Suprapubic skin (tissue), 4 donors: ENCODE data around the gene LRRC42. TPM values are rescaled to one million over a fixed set of nuclear protein-coding genes. Genes with fewer than 3 reads are reported as not detected.

Experiments
- DNase-seq, 2 donors: peaks; one replicate each; pipeline ENCODE4 v3.0.0-alpha.2; 2019; ENCODE audit warnings: low spot score in 2 of 2
- H3K27ac ChIP-seq: fragments of 200-600 bp; sonication (generic); one replicate; pipeline ENCODE4 v1.5.1; 2019
- H3K27me3 ChIP-seq: fragments of 200-600 bp; sonication (generic); one replicate; pipeline ENCODE4 v1.5.1; 2019
- H3K36me3 ChIP-seq: fragments of 200-600 bp; sonication (generic); one replicate; pipeline ENCODE4 v1.5.1; 2019
- H3K4me1 ChIP-seq: fragments of 200-600 bp; sonication (generic); one replicate; pipeline ENCODE4 v1.5.1; 2019
- H3K4me3 ChIP-seq: fragments of 200-600 bp; sonication (generic); one replicate; pipeline ENCODE4 v1.5.1; 2019; ENCODE audit warnings: mild to moderate bottlenecking
- H3K9me3 ChIP-seq: fragments of 200-600 bp; sonication (generic); one replicate; pipeline ENCODE4 v1.5.1; 2019
- EP300 ChIP-seq: sonication (generic); formaldehyde crosslinking; IDR thresholded peaks from one replicate; pipeline ENCODE4 v1.6.1; 2017; ENCODE audit warnings: antibody characterized with exemption
- POLR2A ChIP-seq, 2 donors: fragments of 450-650 bp; IDR thresholded peaks; one replicate each; pipeline ENCODE4 v1.6.1; 2017; ENCODE audit warnings: antibody characterized with exemption in 2 of 2, mild to moderate bottlenecking in 2 of 2, moderate library complexity in 2 of 2
- POLR2AphosphoS5 ChIP-seq, 3 donors: sonication (generic); formaldehyde crosslinking; IDR thresholded peaks; one replicate each; pipeline ENCODE4 v1.6.1; 2017; ENCODE audit warnings: antibody characterized with exemption in 3 of 3
- WGBS: methylation state at CpG from one replicate; pipeline ENCODE4 v1.1.5; 2018; 5-methylcytosine and 5-hydroxymethylcytosine counted together
- total RNA-seq, 4 donors: library from RNA; depleted of rRNA; stranded (reverse); fragments of >200 nt; gene quantifications; one replicate each; pipeline ENCODE4 v1.1.0, GENCODE V29; 2016
- TF ChIP-seq, protein P1 (sequence below), 2 donors: fragments of 200-600 bp in 1 of 2; fragments of 450-650 bp in 1 of 2; sonication (generic) in 1 of 2; IDR thresholded peaks; one replicate each; pipeline ENCODE4 v1.5.1; 2016 to 2019; ENCODE audit warnings: antibody characterized with exemption in 2 of 2, mild to moderate bottlenecking in 1 of 2, moderate library complexity in 1 of 2

Gene LRRC42
- total RNA-seq, 4 donors from 2014 or later, result 22.2 to 31.1 (median 28.3) TPM

DNA sequence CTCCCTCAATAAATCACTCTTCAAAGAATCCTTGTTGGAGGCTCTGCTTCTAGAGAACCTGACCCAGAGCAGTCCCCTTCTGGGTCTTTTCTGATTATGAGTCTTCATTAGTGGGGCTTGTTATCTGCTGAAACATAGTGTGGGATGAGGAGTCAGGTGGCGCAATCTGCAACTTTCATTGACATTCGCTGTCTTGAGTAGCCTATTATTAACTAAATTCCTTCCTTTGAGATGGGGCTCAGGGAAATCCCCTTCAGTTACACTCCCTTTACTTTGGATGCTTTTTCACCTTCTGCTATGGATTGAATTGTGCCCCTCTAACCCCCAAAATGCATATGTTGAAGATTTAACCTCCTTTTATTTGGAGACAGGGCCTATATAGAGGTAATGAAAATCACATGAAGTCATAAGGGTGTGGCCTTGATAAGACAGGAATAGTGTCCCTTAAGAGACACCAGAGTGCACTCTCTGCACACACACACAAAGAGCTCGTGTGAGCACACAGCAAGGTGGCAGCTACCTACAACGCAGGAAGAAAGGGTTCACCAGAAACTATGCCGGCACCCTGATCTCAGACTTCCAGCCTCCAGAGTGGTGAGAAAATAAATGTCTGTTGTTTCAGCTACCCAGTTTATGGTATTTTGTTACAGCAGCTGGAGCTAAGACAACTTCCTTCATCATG, 32.7 kb upstream of the LRRC42 start:
- Histone ChIP-seq H3K4me3 (no peak overlapping the region), H3K9me3 (no peaks in the 10 kb centered on the region), H3K36me3 (peaks cover 22% of the 10 kb centered on the region), H3K27me3 (no peaks in the 10 kb centered on the region), H3K4me1 (no peaks in the 10 kb centered on the region), H3K27ac (no peak overlapping the region)
- WGBS, result 82% methylated on average over 5 of the region's 5 CpGs
- DNase-seq, result no peak
- TF ChIP-seq POLR2AphosphoS5 (IDR thresholded peaks at IDR 0.05) (no peak), POLR2A (IDR thresholded peaks at IDR 0.05) (no peak), EP300 (no peak)
- TF ChIP-seq, protein P1, sequence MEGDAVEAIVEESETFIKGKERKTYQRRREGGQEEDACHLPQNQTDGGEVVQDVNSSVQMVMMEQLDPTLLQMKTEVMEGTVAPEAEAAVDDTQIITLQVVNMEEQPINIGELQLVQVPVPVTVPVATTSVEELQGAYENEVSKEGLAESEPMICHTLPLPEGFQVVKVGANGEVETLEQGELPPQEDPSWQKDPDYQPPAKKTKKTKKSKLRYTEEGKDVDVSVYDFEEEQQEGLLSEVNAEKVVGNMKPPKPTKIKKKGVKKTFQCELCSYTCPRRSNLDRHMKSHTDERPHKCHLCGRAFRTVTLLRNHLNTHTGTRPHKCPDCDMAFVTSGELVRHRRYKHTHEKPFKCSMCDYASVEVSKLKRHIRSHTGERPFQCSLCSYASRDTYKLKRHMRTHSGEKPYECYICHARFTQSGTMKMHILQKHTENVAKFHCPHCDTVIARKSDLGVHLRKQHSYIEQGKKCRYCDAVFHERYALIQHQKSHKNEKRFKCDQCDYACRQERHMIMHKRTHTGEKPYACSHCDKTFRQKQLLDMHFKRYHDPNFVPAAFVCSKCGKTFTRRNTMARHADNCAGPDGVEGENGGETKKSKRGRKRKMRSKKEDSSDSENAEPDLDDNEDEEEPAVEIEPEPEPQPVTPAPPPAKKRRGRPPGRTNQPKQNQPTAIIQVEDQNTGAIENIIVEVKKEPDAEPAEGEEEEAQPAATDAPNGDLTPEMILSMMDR (IDR thresholded peaks at IDR 0.05), result no peak

DNA sequence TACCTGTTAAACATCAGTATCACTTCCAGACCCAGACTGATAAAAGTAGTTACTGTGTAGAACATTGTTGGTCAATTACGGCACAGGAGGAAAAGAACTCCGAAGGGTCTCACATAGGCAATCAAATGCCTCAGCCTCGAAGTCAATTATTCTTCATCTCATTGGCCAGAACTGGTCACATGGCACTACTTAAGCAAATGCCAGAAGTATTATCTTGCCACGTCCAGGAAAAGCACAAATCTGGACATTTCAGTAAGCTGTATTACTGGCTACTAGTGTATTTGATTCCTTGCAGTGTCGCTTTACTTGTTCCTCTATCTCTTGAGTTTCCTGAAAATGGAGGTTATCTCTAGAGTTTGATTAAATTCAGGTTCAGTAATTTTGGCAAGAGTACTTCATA, 27.8 kb upstream of the LRRC42 start:
- TF ChIP-seq POLR2A (IDR thresholded peaks at IDR 0.05), result no peak
- TF ChIP-seq EP300, result no peak
- TF ChIP-seq POLR2AphosphoS5 (IDR thresholded peaks at IDR 0.05), result no peak
- TF ChIP-seq, protein P1 (IDR thresholded peaks at IDR 0.05), result no peak
- DNase-seq, result no peak
- WGBS, result 90% methylated on average over 5 of the region's 5 CpGs
- no peaks in the 10 kb centered on the region for H3K4me1 ChIP-seq
- H3K9me3 ChIP-seq, result no peaks in the 10 kb centered on the region
- H3K27me3 ChIP-seq, result no peaks in the 10 kb centered on the region
- H3K36me3 ChIP-seq, result peaks cover 35% of the 10 kb centered on the region
- no peak overlapping the region for H3K4me3 ChIP-seq
- no peak overlapping the region for H3K27ac ChIP-seq

DNA sequence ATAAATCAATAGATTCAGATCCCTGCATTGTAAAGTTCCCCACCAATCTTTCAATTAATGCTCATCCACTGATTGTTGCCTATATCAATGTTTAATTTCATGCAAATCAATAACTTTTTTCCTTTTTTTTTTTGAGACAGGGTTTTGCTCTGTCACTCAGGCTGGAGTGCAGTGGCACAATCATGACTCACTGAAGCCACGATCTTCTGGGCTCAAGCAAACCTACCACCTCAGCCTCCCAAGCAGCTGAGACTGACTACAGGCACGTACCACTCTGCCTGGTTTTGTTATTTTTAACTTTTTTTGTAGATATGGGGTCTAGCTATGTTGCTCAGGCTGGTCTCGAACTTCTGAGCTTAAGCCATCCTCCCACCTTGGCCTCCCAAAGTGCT, 26.5 kb upstream of the LRRC42 start:
- peaks cover 44% of the 10 kb centered on the region for H3K36me3 ChIP-seq
- no peaks in the 10 kb centered on the region for H3K4me1 ChIP-seq
- TF ChIP-seq EP300 (no peak), POLR2A (IDR thresholded peaks at IDR 0.05) (no peak)
- H3K27me3 ChIP-seq, result no peaks in the 10 kb centered on the region
- WGBS, result 82% methylated on average over 3 of the region's 3 CpGs
- H3K27ac ChIP-seq, result no peak overlapping the region
- no peak for DNase-seq
- H3K9me3 ChIP-seq, result no peaks in the 10 kb centered on the region
- H3K4me3 ChIP-seq, result no peak overlapping the region

DNA sequence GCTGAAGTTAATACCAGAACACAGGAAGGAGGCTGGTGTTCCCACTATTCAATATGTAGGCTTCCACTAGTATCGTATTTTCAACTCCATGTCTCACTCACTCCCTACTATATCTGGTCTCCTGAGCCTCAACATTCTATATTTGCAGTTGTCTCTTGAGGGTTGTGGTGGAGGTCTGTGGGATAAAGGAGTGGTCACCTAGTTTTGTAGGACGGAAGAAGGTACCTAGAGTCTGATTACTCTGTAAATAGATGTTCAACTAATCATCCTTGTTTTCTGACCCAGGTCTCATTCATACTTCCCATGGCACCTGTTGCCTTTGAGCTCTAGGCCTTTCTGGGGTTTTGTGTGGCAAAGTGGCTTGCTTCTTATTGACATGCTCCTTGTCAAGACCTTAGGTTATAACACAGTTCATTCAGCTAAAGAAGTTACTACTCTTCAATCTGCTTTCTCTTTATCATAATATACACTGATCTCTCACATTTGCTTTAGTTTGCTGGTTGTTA, 18.7 kb upstream of the LRRC42 start:
- Histone ChIP-seq H3K36me3 (peaks cover 39% of the 10 kb centered on the region), H3K9me3 (no peaks in the 10 kb centered on the region), H3K27me3 (no peaks in the 10 kb centered on the region), H3K4me3 (no peak overlapping the region), H3K4me1 (no peaks in the 10 kb centered on the region), H3K27ac (no peak overlapping the region)
- TF ChIP-seq POLR2AphosphoS5 (IDR thresholded peaks at IDR 0.05), result no peak
- no peak for TF ChIP-seq EP300
- TF ChIP-seq POLR2A (IDR thresholded peaks at IDR 0.05), result no peak
- TF ChIP-seq, protein P1 (IDR thresholded peaks at IDR 0.05), result no peak
- 97% methylated on average over 2 of the region's 2 CpGs for WGBS
- DNase-seq, result no peak

- DNase-seq, result no peak
- no peaks in the 10 kb centered on the region for H3K27me3 ChIP-seq
- 80% methylated on average over 2 of the region's 2 CpGs for WGBS
Measured at GRCh38 chr1:53929246-53929960, 16.7 kb upstream of the LRRC42 start.

More at GRCh38 chr1:53929246-53929960, 16.7 kb upstream of the LRRC42 start:
- no peaks in the 10 kb centered on the region for H3K4me1 ChIP-seq
- peaks cover 23% of the 10 kb centered on the region for H3K36me3 ChIP-seq
- H3K9me3 ChIP-seq, result no peaks in the 10 kb centered on the region
- H3K27ac ChIP-seq, result no peak overlapping the region
- H3K4me3 ChIP-seq, result no peak overlapping the region
- TF ChIP-seq POLR2A (IDR thresholded peaks at IDR 0.05) (no peak), POLR2AphosphoS5 (IDR thresholded peaks at IDR 0.05) (no peak), EP300 (no peak)
- TF ChIP-seq, protein P1 (IDR thresholded peaks at IDR 0.05), result no peak
